ENCODE data around the gene CHRDL1. TPM values are rescaled to one million over a fixed set of nuclear protein-coding genes. Genes with fewer than 3 reads are reported as not detected.

CHRDL1 gene
- total RNA-seq, 1 donor from 2014 or later, result 0.58 TPM

GRCh38 chrX:110745288-110745687 lies 50.3 kb downstream of the CHRDL1 start:
- no peak for DNase-seq (ENCODE audit: extremely low read depth, low read depth, low spot score)

- DNase-seq (ENCODE audit: extremely low read depth, low read depth, low spot score), result no peak
These were observed 51.8 kb downstream of the CHRDL1 start for GRCh38 chrX:110743679-110744340.

GRCh38 chrX:110741213-110741796 lies 54.3 kb downstream of the CHRDL1 start:
- no peak for DNase-seq (ENCODE audit: extremely low read depth, low read depth, low spot score)

- no peak for DNase-seq (ENCODE audit: extremely low read depth, low read depth, low spot score)
These were observed 60.6 kb downstream of the CHRDL1 start for GRCh38 chrX:110734894-110735541.

- no peak for DNase-seq (ENCODE audit: extremely low read depth, low read depth, low spot score)
These were observed 61.3 kb downstream of the CHRDL1 start for GRCh38 chrX:110734271-110734670.

GRCh38 chrX:110733166-110733565 lies 62.5 kb downstream of the CHRDL1 start:
- no peak for DNase-seq (ENCODE audit: extremely low read depth, low read depth, low spot score)

- no peak for DNase-seq (ENCODE audit: extremely low read depth, low read depth, low spot score)
These were observed 63.4 kb downstream of the CHRDL1 start for GRCh38 chrX:110732266-110732665.

GRCh38 chrX:110723844-110724243 lies 71.8 kb downstream of the CHRDL1 start:
- no peak for DNase-seq (ENCODE audit: extremely low read depth, low read depth, low spot score)

GRCh38 chrX:110722135-110722534 lies 73.5 kb downstream of the CHRDL1 start:
- no peak for DNase-seq (ENCODE audit: extremely low read depth, low read depth, low spot score)

- DNase-seq (ENCODE audit: extremely low read depth, low read depth, low spot score), result no peak
These were observed 82.0 kb downstream of the CHRDL1 start for GRCh38 chrX:110713666-110714065.

GRCh38 chrX:110706446-110706845 lies 89.2 kb downstream of the CHRDL1 start:
- no peak for DNase-seq (ENCODE audit: extremely low read depth, low read depth, low spot score)

GRCh38 chrX:110703641-110704040 lies 92.0 kb downstream of the CHRDL1 start:
- DNase-seq (ENCODE audit: extremely low read depth, low read depth, low spot score), result no peak

GRCh38 chrX:110699109-110699508 lies 96.5 kb downstream of the CHRDL1 start:
- DNase-seq (ENCODE audit: extremely low read depth, low read depth, low spot score), result no peak

- DNase-seq (ENCODE audit: extremely low read depth, low read depth, low spot score), result no peak
These were observed 96.9 kb downstream of the CHRDL1 start for GRCh38 chrX:110698696-110699095.

GRCh38 chrX:110692866-110693265 lies 102.8 kb downstream of the CHRDL1 start:
- DNase-seq (ENCODE audit: extremely low read depth, low read depth, low spot score), result no peak

- DNase-seq (ENCODE audit: extremely low read depth, low read depth, low spot score), result no peak
These were observed 104.2 kb downstream of the CHRDL1 start for GRCh38 chrX:110691446-110691845.

GRCh38 chrX:110684653-110685052 lies 111.0 kb downstream of the CHRDL1 start:
- DNase-seq (ENCODE audit: extremely low read depth, low read depth, low spot score), result no peak

GRCh38 chrX:110683925-110684324 lies 111.7 kb downstream of the CHRDL1 start:
- DNase-seq (ENCODE audit: extremely low read depth, low read depth, low spot score), result no peak

GRCh38 chrX:110678591-110678990 lies 117.0 kb downstream of the CHRDL1 start:
- no peak for DNase-seq (ENCODE audit: extremely low read depth, low read depth, low spot score)

GRCh38 chrX:110675886-110676285 lies 119.7 kb downstream of the CHRDL1 start:
- DNase-seq (ENCODE audit: extremely low read depth, low read depth, low spot score), result no peak

- no peak for DNase-seq (ENCODE audit: extremely low read depth, low read depth, low spot score)
These were observed 124.4 kb downstream of the CHRDL1 start for GRCh38 chrX:110671068-110671803.

Data from glomerular endothelial cell (primary cell).